Ishikawa (cell line): ENCODE results near the gene ADAM33.

Experiments
- CEBPB ChIP-seq: IDR thresholded peaks from 2 replicates; pipeline ENCODE4 v1.6.1; 2012
- CREB1 ChIP-seq: IDR thresholded peaks from 2 replicates; pipeline ENCODE4 v1.6.1; 2012; ENCODE audit warnings: low read depth
- EP300 ChIP-seq: IDR thresholded peaks from 2 replicates; pipeline ENCODE4 v1.6.1; 2012; ENCODE audit warnings: borderline replicate concordance
- MAX ChIP-seq: IDR thresholded peaks from 2 replicates; pipeline ENCODE4 v1.6.1; 2012
- NFIC ChIP-seq: IDR thresholded peaks from 2 replicates; pipeline ENCODE4 v1.6.1; 2012
- RAD21 ChIP-seq: IDR thresholded peaks from 2 replicates; pipeline ENCODE4 v1.6.1; 2012; ENCODE audit warnings: low read depth
- REST ChIP-seq: IDR thresholded peaks from 2 replicates; pipeline ENCODE4 v1.6.1; 2012; ENCODE audit warnings: low read depth, mild to moderate bottlenecking
- TAF1 ChIP-seq: IDR thresholded peaks from 2 replicates; pipeline ENCODE4 v1.6.1; 2012; ENCODE audit warnings: low read depth, mild to moderate bottlenecking
- YY1 ChIP-seq: IDR thresholded peaks from 2 replicates; pipeline ENCODE4 v1.6.1; 2012; ENCODE audit warnings: low read depth
- ZBTB7A ChIP-seq: IDR thresholded peaks from 2 replicates; pipeline ENCODE4 v1.6.1; 2012; ENCODE audit warnings: low read depth

- TF ChIP-seq RAD21 (no peak), TAF1 (no peak), ZBTB7A (no peak), EP300 (no peak), YY1 (no peak), REST (no peak), CEBPB (no peak), NFIC (no peak), MAX (no peak), CREB1 (no peak)
Measured at GRCh38 chr20:3651204-3651962, 30.4 kb downstream of the ADAM33 start.
